Endothelial cell of umbilical vein (primary cell): ENCODE measurements around the gene TEX9. TPM values are rescaled to one million over a fixed set of nuclear protein-coding genes. Genes with fewer than 3 reads are reported as not detected.

Experiments used
- BruUV-seq: library from RNA; stranded (reverse); fragments of 400-500 nt; replicated peaks from 2 replicates; lab custom pipeline; 2021; lab: Mats Ljungman, UMichigan
- CTCF ChIA-PET: fragments of 300-600, 350-600 bp; sonication (Branson Sonifier 250); formaldehyde crosslinking; loops from one replicate; lab custom pipeline; 2021; ENCODE audit warnings: antibody characterized with exemption, inconsistent platforms; lab: Charles Lee
- POLR2A ChIA-PET: fragments of 300-600, 350-600 bp; sonication (Branson Sonifier 250); formaldehyde crosslinking; loops from one replicate; lab custom pipeline; 2021; ENCODE audit warnings: antibody characterized with exemption, inconsistent platforms; lab: Charles Lee
- DNase-seq: peaks from one replicate; pipeline ENCODE4 v3.0.0-alpha.2; 2011; ENCODE audit warnings: low read depth, low spot score
- FAIRE-seq: peaks from 2 replicates; lab custom pipeline; 2011; peaks lifted over from hg19 to GRCh38; lab: Jason Lieb, UNC
- H2AFZ ChIP-seq: 2 replicates; pipeline ENCODE4 v1.6.0; 2012; ENCODE audit warnings: low read depth, low read length, control low read depth, inconsistent platforms
- H3K27ac ChIP-seq: 2 replicates; pipeline ENCODE4 v1.5.1; 2011; ENCODE audit warnings: low read depth, mild to moderate bottlenecking, control low read depth, low read length, moderate library complexity; ENCODE audit not compliant: insufficient read depth
- H3K27me3 ChIP-seq, 2 experiments: 2 replicates each; pipeline versions ENCODE4 v1.6.0 to v1.6.1; 2011; ENCODE audit warnings: low read length in 2 of 2, mixed read lengths in 1 of 2; ENCODE audit not compliant: control insufficient read depth in 2 of 2, insufficient read depth in 2 of 2
- H3K36me3 ChIP-seq, 2 experiments: 2 replicates in 1 of 2; 3 replicates in 1 of 2; pipeline ENCODE4 v1.5.1; 2011; ENCODE audit warnings: low read length in 2 of 2, mild to moderate bottlenecking in 1 of 2, moderate library complexity in 1 of 2; ENCODE audit not compliant: control insufficient read depth in 2 of 2, insufficient read depth in 2 of 2; ENCODE audit errors: extremely low read depth in 1 of 2
- H3K4me1 ChIP-seq: 3 replicates; pipeline ENCODE4 v1.5.1; 2011; ENCODE audit warnings: mild to moderate bottlenecking, low read length; ENCODE audit not compliant: control insufficient read depth, insufficient read depth; ENCODE audit errors: extremely low read depth
- H3K4me2 ChIP-seq: 2 replicates; pipeline ENCODE4 v1.6.1; 2011; ENCODE audit warnings: low read length, control low read depth, mixed read lengths; ENCODE audit not compliant: insufficient read depth
- H3K4me3 ChIP-seq, 3 experiments: fragments of 200-600 bp in 1 of 3; sonication (generic), shearing (Covaris generic) in 1 of 3; replicated peaks in 1 of 3; 2 replicates each; pipeline ENCODE4 v1.5.1; 2011 to 2016; ENCODE audit warnings: control low read depth in 3 of 3, low read length in 3 of 3, mild to moderate bottlenecking in 2 of 3, inconsistent platforms in 1 of 3, low read depth in 1 of 3, moderate library complexity in 1 of 3; ENCODE audit not compliant: insufficient read depth in 1 of 3
- H3K79me2 ChIP-seq: 2 replicates; pipeline ENCODE4 v1.6.0; 2012; ENCODE audit warnings: low read length, inconsistent platforms; ENCODE audit not compliant: control insufficient read depth, insufficient read depth
- H3K9ac ChIP-seq: replicated peaks from 2 replicates; pipeline ENCODE3; 2011; ENCODE audit warnings: low read length, control low read depth; ENCODE audit not compliant: insufficient read depth; ENCODE audit errors: extremely low read depth
- H3K9me1 ChIP-seq: replicated peaks from 3 replicates; pipeline ENCODE4 v1.6.0; 2011; ENCODE audit warnings: mild to moderate bottlenecking, low read length; ENCODE audit not compliant: control insufficient read depth, insufficient read depth; ENCODE audit errors: extremely low read depth
- H3K9me3 ChIP-seq: replicated peaks from 2 replicates; pipeline ENCODE4 v1.5.1; 2012; ENCODE audit warnings: low read length, inconsistent platforms; ENCODE audit not compliant: control insufficient read depth, insufficient read depth
- H4K20me1 ChIP-seq: replicated peaks from 2 replicates; pipeline ENCODE3; 2011; ENCODE audit warnings: mild to moderate bottlenecking, low read length; ENCODE audit not compliant: control insufficient read depth, insufficient read depth; ENCODE audit errors: extremely low read depth
- GATA2 ChIP-seq: IDR thresholded peaks from 2 replicates; pipeline ENCODE4 v1.7.0; 2011; ENCODE audit warnings: low read depth, mild to moderate bottlenecking, moderate library complexity, mixed read lengths, low read length; ENCODE audit not compliant: insufficient read length, insufficient read depth
- JUN ChIP-seq: IDR thresholded peaks from 2 replicates; pipeline ENCODE4 v1.6.1; 2011; ENCODE audit warnings: borderline replicate concordance, low read depth; ENCODE audit not compliant: insufficient read length, insufficient read depth
- MAX ChIP-seq: IDR thresholded peaks from 2 replicates; pipeline ENCODE4 v1.6.1; 2011; ENCODE audit not compliant: insufficient read depth, insufficient read length
- MYC ChIP-seq: IDR thresholded peaks from one replicate; pipeline ENCODE4 v1.6.1; 2011; ENCODE audit warnings: mild to moderate bottlenecking, low read depth, low read length
- POLR2A ChIP-seq: IDR thresholded peaks from 2 replicates; pipeline ENCODE4 v1.6.1; 2012; ENCODE audit warnings: low read depth, mild to moderate bottlenecking, control low read depth, low read length
- dilution Hi-C: fragments of 300-500 bp; cut with MboI; formaldehyde crosslinking; loops from one replicate; pipeline ENCODE4 v1.15.0; 2019; ENCODE audit warnings: low sequenced_read_pairs; ENCODE audit not compliant: extremely low pct_ligation_motif_present
- intact Hi-C: fragments of 100-400 bp; cut with micrococcal nuclease; formaldehyde crosslinking; loops from one replicate; pipeline ENCODE4 v1.10.0; 2022
- polyA plus RNA-seq, 4 experiments: library from polyadenylated mRNA; depleted of rRNA in 3 of 4; stranded (reverse) in 3 of 4; unstranded in 1 of 4; fragments of >200 nt; gene quantifications; 2 replicates each; pipeline versions ENCODE4 v1.2.1 to v1.2.3, GENCODE V29; 2011 to 2012; ENCODE audit warnings: missing spikeins in 1 of 4
- total RNA-seq: library from RNA; stranded (reverse); gene quantifications from 2 replicates; pipeline ENCODE4 v1.2.3, GENCODE V29; 2021
- TF ChIP-seq, protein P1 (sequence below), 2 donors: IDR thresholded peaks; 1 replicate in 1 of 2; 2 replicates in 1 of 2; pipeline ENCODE4 v1.5.1; 2011; ENCODE audit warnings: low read length in 2 of 2, mild to moderate bottlenecking in 2 of 2, moderate library complexity in 2 of 2, control low read depth in 1 of 2, inconsistent platforms in 1 of 2, low read depth in 1 of 2; ENCODE audit not compliant: insufficient read depth in 1 of 2; ENCODE audit errors: extremely low read depth in 1 of 2

The TEX9 gene
- total and polyA plus RNA-seq, 2 donors (not counting 3 experiments of a cell fraction or from before 2014, with no cell fraction given), result 0.33 to 1.7 TPM

GRCh38 chr15:56323435-56323834, 41.8 kb upstream of the TEX9 start:
- dilution Hi-C loops, result no loop called here
- BruUV-seq, result no TSS peak

GRCh38 chr15:56325186-56325585, 40.0 kb upstream of the TEX9 start:
- no peak for DNase-seq
- Histone ChIP-seq H3K4me1 (no peaks in the 10 kb centered on the region), H3K36me3 (no peaks in the 10 kb centered on the region), H3K27ac (no peak overlapping the region), H3K27me3 (peaks cover 7 to 9% of the 10 kb centered on the region in 2 experiments), H3K4me2 (no peak overlapping the region), H4K20me1 (no peaks in the 10 kb centered on the region), H2AFZ (no peak overlapping the region), H3K9me3 (no peaks in the 10 kb centered on the region), H3K9me1 (no peaks in the 10 kb centered on the region), H3K4me3 (no peak overlapping the region), H3K9ac (no peak overlapping the region), H3K79me2 (no peaks in the 10 kb centered on the region)
- FAIRE-seq, result no peak
- intact Hi-C loops, result no loop called here
- no peak for TF ChIP-seq JUN
- no peak for TF ChIP-seq GATA2
- TF ChIP-seq, protein P1, sequence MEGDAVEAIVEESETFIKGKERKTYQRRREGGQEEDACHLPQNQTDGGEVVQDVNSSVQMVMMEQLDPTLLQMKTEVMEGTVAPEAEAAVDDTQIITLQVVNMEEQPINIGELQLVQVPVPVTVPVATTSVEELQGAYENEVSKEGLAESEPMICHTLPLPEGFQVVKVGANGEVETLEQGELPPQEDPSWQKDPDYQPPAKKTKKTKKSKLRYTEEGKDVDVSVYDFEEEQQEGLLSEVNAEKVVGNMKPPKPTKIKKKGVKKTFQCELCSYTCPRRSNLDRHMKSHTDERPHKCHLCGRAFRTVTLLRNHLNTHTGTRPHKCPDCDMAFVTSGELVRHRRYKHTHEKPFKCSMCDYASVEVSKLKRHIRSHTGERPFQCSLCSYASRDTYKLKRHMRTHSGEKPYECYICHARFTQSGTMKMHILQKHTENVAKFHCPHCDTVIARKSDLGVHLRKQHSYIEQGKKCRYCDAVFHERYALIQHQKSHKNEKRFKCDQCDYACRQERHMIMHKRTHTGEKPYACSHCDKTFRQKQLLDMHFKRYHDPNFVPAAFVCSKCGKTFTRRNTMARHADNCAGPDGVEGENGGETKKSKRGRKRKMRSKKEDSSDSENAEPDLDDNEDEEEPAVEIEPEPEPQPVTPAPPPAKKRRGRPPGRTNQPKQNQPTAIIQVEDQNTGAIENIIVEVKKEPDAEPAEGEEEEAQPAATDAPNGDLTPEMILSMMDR (IDR thresholded peaks at IDR 0.05; ENCODE audit: extremely low read depth in 1 of 2, insufficient read depth in 1 of 2, low read depth in 1 of 2, low read length in 2 of 2), result no peak
- ChIA-PET POLR2A (interaction anchor here (0.6 kb wide), 1 partner anchor 60 kb away, joined by 4 read pairs; no protein-coding TSS in a partner anchor), CTCF (interaction anchor here (1.2 kb wide), 1 partner anchor 30 kb away, joined by 3 read pairs; no protein-coding TSS in a partner anchor)
- BruUV-seq, result no TSS peak
- dilution Hi-C loops, result no loop called here

More at GRCh38 chr15:56323435-56323834, 41.8 kb upstream of the TEX9 start:
- intact Hi-C loops, result no loop called here
- no peak for FAIRE-seq
- Histone ChIP-seq H3K9me1 (no peaks in the 10 kb centered on the region), H3K9me3 (no peaks in the 10 kb centered on the region), H3K27ac (no peak overlapping the region), H3K79me2 (no peaks in the 10 kb centered on the region), H4K20me1 (no peaks in the 10 kb centered on the region), H3K4me1 (no peaks in the 10 kb centered on the region), H3K4me3 (no peak overlapping the region), H3K4me2 (no peak overlapping the region), H3K36me3 (no peaks in the 10 kb centered on the region), H3K27me3 (peaks cover 9% of the 10 kb centered on the region in 2 experiments), H3K9ac (no peak overlapping the region), H2AFZ (no peak overlapping the region)
- TF ChIP-seq JUN (no peak), MAX (no peak), POLR2A (no peak), MYC (no peak)
- ChIA-PET CTCF (no interaction called here), POLR2A (no interaction called here)
- no peak for DNase-seq
